PC-9 (cell line): ENCODE measurements around the gene TDRD9.

Experiments used
- EZH2 ChIP-seq: fragments of 200-600 bp; sonication (generic); IDR thresholded peaks from 2 replicates; pipeline ENCODE4 v1.8.0; 2017; ENCODE audit warnings: antibody characterized with exemption, low read depth
- TF ChIP-seq, protein P1 (sequence below): fragments of 200-600 bp; sonication (generic); conservative IDR thresholded peaks from 2 replicates; pipeline ENCODE4 v1.6.1; 2017; ENCODE audit warnings: mixed run types, antibody characterized with exemption, mild to moderate bottlenecking, moderate library complexity

DNA sequence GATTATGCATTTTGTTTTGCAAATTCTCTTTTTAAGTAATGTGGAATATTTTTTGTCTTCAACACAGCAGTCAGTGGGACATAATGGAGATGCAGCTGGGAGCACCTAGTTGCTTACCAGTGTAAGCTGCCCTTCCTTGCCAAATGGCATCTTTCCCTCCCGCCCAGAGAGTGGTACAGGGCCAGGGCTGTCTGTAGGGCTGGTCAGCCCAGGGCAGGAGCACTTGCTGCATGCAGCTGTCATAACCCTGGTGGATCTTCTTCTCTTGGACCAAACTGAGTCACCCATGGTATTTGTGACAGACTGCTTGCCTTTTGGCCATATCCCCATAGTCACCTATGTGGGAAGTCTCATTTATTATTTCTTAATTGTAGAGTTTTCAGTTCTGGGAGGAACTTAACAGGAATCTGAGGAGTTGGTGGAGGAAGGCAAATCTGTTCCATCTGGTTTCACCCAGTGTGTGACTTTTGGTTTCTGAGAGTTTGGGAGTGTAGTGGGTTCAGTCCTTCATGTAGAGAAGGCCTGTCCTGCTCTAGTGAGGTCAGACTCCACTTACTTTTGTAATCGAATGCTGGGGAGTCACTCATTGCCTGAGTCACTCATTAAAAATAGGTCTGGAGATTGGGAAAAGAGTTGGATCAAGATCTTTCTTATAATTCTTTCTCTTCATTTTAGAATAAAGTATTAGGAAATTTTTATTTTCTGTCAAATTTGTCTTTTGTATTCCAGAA, 95.2 kb downstream of the TDRD9 start:
- no peak for TF ChIP-seq EZH2
- TF ChIP-seq, protein P1, sequence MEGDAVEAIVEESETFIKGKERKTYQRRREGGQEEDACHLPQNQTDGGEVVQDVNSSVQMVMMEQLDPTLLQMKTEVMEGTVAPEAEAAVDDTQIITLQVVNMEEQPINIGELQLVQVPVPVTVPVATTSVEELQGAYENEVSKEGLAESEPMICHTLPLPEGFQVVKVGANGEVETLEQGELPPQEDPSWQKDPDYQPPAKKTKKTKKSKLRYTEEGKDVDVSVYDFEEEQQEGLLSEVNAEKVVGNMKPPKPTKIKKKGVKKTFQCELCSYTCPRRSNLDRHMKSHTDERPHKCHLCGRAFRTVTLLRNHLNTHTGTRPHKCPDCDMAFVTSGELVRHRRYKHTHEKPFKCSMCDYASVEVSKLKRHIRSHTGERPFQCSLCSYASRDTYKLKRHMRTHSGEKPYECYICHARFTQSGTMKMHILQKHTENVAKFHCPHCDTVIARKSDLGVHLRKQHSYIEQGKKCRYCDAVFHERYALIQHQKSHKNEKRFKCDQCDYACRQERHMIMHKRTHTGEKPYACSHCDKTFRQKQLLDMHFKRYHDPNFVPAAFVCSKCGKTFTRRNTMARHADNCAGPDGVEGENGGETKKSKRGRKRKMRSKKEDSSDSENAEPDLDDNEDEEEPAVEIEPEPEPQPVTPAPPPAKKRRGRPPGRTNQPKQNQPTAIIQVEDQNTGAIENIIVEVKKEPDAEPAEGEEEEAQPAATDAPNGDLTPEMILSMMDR = no peak
